Fibroblast of lung (primary cell): ENCODE data around the gene NUP210L. TPM values are rescaled to one million over a fixed set of nuclear protein-coding genes. Genes with fewer than 3 reads are reported as not detected.

Source experiments
- DNase-seq, 2 donors: peaks; one replicate each; pipeline versions ENCODE4 v3.0.0 to v3.0.0-alpha.2; 2010; ENCODE audit warnings: low read depth in 2 of 2
- H2AFZ ChIP-seq: 2 replicates; pipeline ENCODE4 v1.5.1; 2012; ENCODE audit warnings: low read length, control low read depth, inconsistent platforms
- H3K27ac ChIP-seq: 2 replicates; pipeline ENCODE4 v1.5.1; 2011; ENCODE audit warnings: low read length, control low read depth; ENCODE audit not compliant: insufficient read depth
- H3K27me3 ChIP-seq: 2 replicates; pipeline ENCODE4 v1.5.1; 2011; ENCODE audit warnings: mild to moderate bottlenecking, low read length; ENCODE audit not compliant: control insufficient read depth, insufficient read depth
- H3K36me3 ChIP-seq: 2 replicates; pipeline ENCODE4 v1.5.1; 2011; ENCODE audit warnings: low read length; ENCODE audit not compliant: control insufficient read depth, insufficient read depth
- H3K4me1 ChIP-seq: 2 replicates; pipeline ENCODE4 v1.5.1; 2011; ENCODE audit warnings: low read length; ENCODE audit not compliant: control insufficient read depth, insufficient read depth; ENCODE audit errors: extremely low read depth
- H3K4me2 ChIP-seq: 2 replicates; pipeline ENCODE4 v1.5.1; 2011; ENCODE audit warnings: low read length, control low read depth; ENCODE audit not compliant: insufficient read depth; ENCODE audit errors: extremely low read depth
- H3K4me3 ChIP-seq, 4 experiments: fragments of 200-600 bp in 1 of 4; sonication (generic) in 1 of 4; replicated peaks in 1 of 4; 2 replicates each; pipeline ENCODE4 v1.5.1; 2011 to 2016; ENCODE audit warnings: low read length in 4 of 4, low read depth in 3 of 4, mild to moderate bottlenecking in 3 of 4, control low read depth in 2 of 4, inconsistent platforms in 1 of 4, mixed read lengths in 1 of 4; ENCODE audit not compliant: insufficient read depth in 1 of 4; ENCODE audit errors: control extremely low read depth in 1 of 4
- H3K79me2 ChIP-seq: 2 replicates; pipeline ENCODE4 v1.5.1; 2012; ENCODE audit warnings: mild to moderate bottlenecking, low read length, inconsistent platforms; ENCODE audit not compliant: control insufficient read depth, insufficient read depth
- H3K9ac ChIP-seq: 2 replicates; pipeline ENCODE4 v1.5.1; 2011; ENCODE audit warnings: mild to moderate bottlenecking, low read length, control low read depth; ENCODE audit not compliant: insufficient read depth
- H3K9me3 ChIP-seq: 2 replicates; pipeline ENCODE4 v1.5.1; 2012; ENCODE audit warnings: low read depth, low read length; ENCODE audit not compliant: control insufficient read depth, insufficient read depth
- H4K20me1 ChIP-seq: 2 replicates; pipeline ENCODE4 v1.5.1; 2011; ENCODE audit warnings: low read length; ENCODE audit not compliant: control insufficient read depth, insufficient read depth; ENCODE audit errors: extremely low read depth
- CTCF ChIP-seq, 2 donors: IDR thresholded peaks in 1 of 2; conservative IDR thresholded peaks in 1 of 2; 1 replicate in 1 of 2; 2 replicates in 1 of 2; pipeline ENCODE4 v1.5.1; 2011 to 2012; ENCODE audit warnings: low read length in 2 of 2, control low read depth in 1 of 2, inconsistent platforms in 1 of 2, low read depth in 1 of 2, mild to moderate bottlenecking in 1 of 2
- EZH2 ChIP-seq: IDR thresholded peaks from 2 replicates; pipeline ENCODE4 v1.5.1; 2012; ENCODE audit warnings: low read length, control low read depth, mild to moderate bottlenecking; ENCODE audit errors: missing control alignments
- polyA plus RNA-seq, 2 donors: library from polyadenylated mRNA; depleted of rRNA in 1 of 2; stranded (reverse) in 1 of 2; unstranded in 1 of 2; fragments of >200 nt; gene quantifications; 2 replicates each; pipeline ENCODE4 v1.2.1, GENCODE V29; 2011 to 2012; ENCODE audit warnings: missing spikeins in 1 of 2
- total RNA-seq: library from RNA; depleted of rRNA; stranded (reverse); fragments of >200 nt; gene quantifications from 2 replicates; pipeline ENCODE4 v1.2.1, GENCODE V29; 2014

The NUP210L gene
- total and polyA plus RNA-seq, 2 donors (not counting 1 experiment from before 2014, with no cell fraction given) = 0.08 to 0.17 TPM

GRCh38 chr1:154166207-154166606 is 11.3 kb upstream of the NUP210L start:
- Histone ChIP-seq H3K4me3 (no peak overlapping the region), H3K27ac (no peak overlapping the region), H2AFZ (no peak overlapping the region), H3K9ac (no peak overlapping the region), H3K4me2 (no peak overlapping the region), H3K4me1 (no peaks in the 10 kb centered on the region), H4K20me1 (no peaks in the 10 kb centered on the region), H3K36me3 (peaks cover 29% of the 10 kb centered on the region), H3K79me2 (peaks cover 23% of the 10 kb centered on the region), H3K27me3 (no peaks in the 10 kb centered on the region), H3K9me3 (no peaks in the 10 kb centered on the region)
- TF ChIP-seq EZH2 (no peak), CTCF (conservative IDR thresholded peaks at IDR 0.05 in 1 of 2, IDR thresholded peaks at IDR 0.05 in 1 of 2; ENCODE audit: low read depth in 1 of 2, low read length in 2 of 2) (no peak)
- DNase-seq = no peak

GRCh38 chr1:154159554-154159953 is 4.7 kb upstream of the NUP210L start:
- TF ChIP-seq CTCF (conservative IDR thresholded peaks at IDR 0.05 in 1 of 2, IDR thresholded peaks at IDR 0.05 in 1 of 2; ENCODE audit: low read depth in 1 of 2, low read length in 2 of 2) (no peak), EZH2 (no peak)
- Histone ChIP-seq H3K4me1 (peaks cover 9% of the 10 kb centered on the region), H3K9ac (no peak overlapping the region), H3K36me3 (peaks cover 8% of the 10 kb centered on the region), H2AFZ (no peak overlapping the region), H3K4me3 (no peak overlapping the region), H3K4me2 (no peak overlapping the region), H3K79me2 (peaks cover 12% of the 10 kb centered on the region), H3K27me3 (no peaks in the 10 kb centered on the region), H3K9me3 (no peaks in the 10 kb centered on the region), H4K20me1 (no peaks in the 10 kb centered on the region), H3K27ac (no peak overlapping the region)
- DNase-seq = no peak

- no peak overlapping the region for H2AFZ ChIP-seq
- H3K4me3 ChIP-seq = no peak overlapping the region
- H4K20me1 ChIP-seq = no peaks in the 10 kb centered on the region
- H3K27ac ChIP-seq = no peak overlapping the region
- H3K9me3 ChIP-seq = no peaks in the 10 kb centered on the region
- H3K9ac ChIP-seq = no peak overlapping the region
- TF ChIP-seq CTCF (conservative IDR thresholded peaks at IDR 0.05 in 1 of 2, IDR thresholded peaks at IDR 0.05 in 1 of 2; ENCODE audit: low read depth in 1 of 2, low read length in 2 of 2) (no peak), EZH2 (no peak)
- H3K79me2 ChIP-seq = peaks cover 7% of the 10 kb centered on the region
- no peak overlapping the region for H3K4me2 ChIP-seq
- no peaks in the 10 kb centered on the region for H3K27me3 ChIP-seq
- DNase-seq = no peak
- H3K4me1 ChIP-seq = peaks cover 9% of the 10 kb centered on the region
- H3K36me3 ChIP-seq = peaks cover 8% of the 10 kb centered on the region
Measured at GRCh38 chr1:154158307-154159125, 3.6 kb upstream of the NUP210L start.
